ENCODE results near the gene PRKN.

- no peak for TF ChIP-seq POLR2A (IDR thresholded peaks at IDR 0.05; ENCODE audit: low read length)
- no peak for TF ChIP-seq GATA1 (IDR thresholded peaks at IDR 0.05; ENCODE audit: low read depth, low read length)
Observed at GRCh38 chr6:161671117-161671516, 1056.4 kb downstream of the PRKN start.
